ENCODE results near the gene ANKRD12.

Gene ANKRD12

DNA sequence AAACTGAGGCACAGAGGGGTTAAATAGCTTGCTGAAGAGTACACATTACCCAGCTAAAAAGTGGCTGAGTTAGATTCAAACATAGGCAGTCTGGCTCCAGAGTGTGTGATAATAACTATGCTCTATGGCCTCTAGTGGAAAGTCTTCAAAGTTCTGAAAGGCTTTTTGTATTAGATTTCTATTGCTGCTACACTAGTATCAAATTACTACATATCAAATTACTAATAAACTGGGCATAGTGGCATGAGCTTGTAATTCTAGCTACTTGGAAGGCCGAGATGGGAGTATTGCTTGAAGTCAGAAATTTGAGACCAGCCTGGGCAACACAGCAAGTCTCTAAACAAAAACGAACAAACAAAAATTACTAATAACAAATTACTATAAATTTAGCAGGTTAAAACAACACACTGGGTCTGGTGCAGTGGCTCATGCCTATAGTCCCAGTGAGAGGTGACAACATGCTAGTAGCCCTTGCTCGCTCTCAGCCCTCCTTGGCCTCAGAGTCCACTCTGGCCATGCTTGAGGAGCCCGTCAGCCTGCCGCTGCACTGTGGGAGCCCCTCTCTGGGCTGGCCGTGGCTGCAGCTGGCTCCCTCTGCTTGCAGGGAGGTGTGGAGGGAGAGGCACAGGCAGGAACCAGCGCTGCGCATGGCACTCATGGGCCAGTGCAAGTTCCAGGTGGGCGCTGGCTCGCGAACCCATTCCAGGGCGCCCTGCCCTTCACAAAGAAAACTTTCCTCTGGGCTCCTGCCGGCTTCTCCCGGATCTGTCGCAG is 159.8 kb downstream of the ANKRD12 start:
- DNase-seq: no peak

- DNase-seq: no peak
Observed at GRCh38 chr18:9297007-9297393, 160.4 kb downstream of the ANKRD12 start.

GRCh38 chr18:9304388-9305070 is 167.9 kb downstream of the ANKRD12 start:
- no peak for DNase-seq

DNA sequence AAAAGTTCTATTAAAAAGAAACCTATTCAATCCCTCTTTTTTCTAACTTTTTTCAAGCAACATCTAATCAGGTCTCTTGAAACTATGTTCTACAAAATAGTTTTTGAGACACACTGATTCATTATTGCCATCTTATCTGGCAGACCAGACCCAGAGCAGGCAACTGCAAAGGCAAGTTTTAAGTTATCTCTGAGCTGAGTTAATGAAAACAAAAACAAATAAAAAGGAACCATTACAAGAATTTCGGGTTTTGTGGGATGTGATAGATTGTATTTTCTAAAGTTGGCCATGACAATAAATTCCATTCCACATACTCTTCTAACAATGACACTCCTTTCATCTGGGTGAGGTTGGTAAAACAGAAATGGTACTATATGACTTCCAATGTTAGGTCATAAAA is 182.8 kb downstream of the ANKRD12 start:
- DNase-seq: no peak

- no peak for DNase-seq
Observed at GRCh38 chr18:9321017-9321452, 184.5 kb downstream of the ANKRD12 start.

- DNase-seq: no peak
Observed at GRCh38 chr18:9321736-9322135, 185.2 kb downstream of the ANKRD12 start.

DNA sequence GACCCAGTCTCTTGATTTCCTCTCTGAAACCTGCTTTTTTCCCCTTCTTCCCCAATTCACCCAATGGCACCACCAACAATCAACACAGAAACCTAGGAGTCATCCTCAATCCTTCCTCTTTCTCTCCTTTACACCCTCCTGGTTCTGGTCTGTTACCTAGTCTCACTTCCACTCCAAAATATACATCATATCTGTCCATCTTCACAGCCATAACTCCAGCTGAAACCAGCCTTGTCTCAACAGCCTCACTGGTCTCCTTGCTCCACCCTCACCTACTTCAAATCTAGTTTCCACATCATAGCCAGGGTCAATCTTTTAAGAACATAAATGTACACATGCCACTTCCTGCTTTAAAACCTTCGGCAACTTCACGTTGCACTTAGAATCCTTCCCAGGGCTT is 186.2 kb downstream of the ANKRD12 start:
- no peak for DNase-seq

DNA sequence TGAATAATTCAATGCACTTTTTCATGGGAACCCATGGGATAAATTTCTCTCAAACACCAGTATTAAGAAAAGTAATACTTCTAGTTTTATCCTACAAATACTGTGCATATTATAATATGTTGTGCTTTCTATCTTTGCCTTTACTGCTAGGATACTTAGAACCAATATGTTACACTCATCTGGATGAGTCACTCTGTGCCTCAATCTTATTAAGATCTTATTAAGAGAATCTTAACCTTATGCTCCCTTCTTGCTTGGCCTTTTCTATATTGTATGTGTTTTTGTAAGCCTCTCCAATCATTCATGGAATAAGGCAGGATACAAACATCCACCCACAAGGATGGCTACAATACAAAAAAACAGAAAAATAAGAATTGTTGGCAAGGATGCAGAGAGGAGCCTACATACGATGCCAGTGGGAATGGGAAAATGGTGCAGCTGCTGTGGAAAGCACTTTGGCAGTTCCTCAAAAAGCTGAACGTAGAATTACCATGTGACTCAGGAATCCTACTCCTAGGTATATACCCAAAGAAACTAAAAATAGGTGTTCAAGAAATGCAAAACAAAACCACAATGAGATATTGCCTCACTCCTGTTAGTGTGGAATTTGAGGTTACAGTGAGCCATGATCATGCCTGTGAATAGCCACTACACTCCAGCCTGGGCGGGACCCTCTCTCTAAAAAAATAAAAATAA is 187.3 kb downstream of the ANKRD12 start:
- DNase-seq: no peak

GRCh38 chr18:9325716-9326115 is 189.1 kb downstream of the ANKRD12 start:
- DNase-seq: no peak

GRCh38 chr18:9328776-9329175 is 192.2 kb downstream of the ANKRD12 start:
- no peak for DNase-seq

DNA sequence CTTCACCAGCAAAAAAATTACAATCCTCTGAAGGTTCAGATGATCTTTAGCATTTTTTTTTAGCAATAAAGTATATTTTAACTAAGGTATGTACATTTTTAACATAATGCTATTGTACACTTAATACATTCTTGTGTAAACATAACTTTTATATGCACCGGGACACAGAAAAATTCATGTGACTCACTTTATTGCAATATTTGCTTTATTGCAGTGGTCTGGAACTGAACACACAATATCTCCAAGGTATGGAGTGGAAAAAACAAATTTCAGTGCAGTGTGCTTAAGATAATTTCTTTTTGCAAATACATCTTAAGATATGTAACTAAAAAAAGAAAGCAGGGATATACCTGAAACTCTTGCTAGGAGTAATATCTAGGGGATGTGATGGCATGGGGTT is 192.9 kb downstream of the ANKRD12 start:
- no peak for DNase-seq

DNA sequence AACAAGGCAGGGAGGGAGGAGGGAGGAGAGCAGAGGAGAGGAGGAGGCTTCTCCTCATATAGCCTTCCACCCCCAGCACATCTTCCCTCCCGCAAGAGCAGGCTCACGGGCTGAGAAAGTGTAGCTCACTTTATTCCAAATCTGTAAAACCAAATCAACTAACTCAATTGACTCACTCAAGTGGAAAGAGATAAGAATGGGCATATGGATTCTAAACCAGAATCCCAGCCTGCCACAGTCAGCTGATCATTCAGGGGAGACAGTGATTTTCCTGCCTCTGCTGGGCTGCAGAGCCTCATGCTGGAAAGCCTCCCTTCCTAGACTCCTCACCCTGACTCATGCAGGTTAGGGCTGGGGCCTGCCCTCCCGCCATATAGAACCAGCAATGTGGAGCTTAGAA is 193.8 kb downstream of the ANKRD12 start:
- DNase-seq: no peak

GRCh38 chr18:9333441-9334328 is 197.1 kb downstream of the ANKRD12 start:
- peak; percentile 8 for DNase-seq

DNA sequence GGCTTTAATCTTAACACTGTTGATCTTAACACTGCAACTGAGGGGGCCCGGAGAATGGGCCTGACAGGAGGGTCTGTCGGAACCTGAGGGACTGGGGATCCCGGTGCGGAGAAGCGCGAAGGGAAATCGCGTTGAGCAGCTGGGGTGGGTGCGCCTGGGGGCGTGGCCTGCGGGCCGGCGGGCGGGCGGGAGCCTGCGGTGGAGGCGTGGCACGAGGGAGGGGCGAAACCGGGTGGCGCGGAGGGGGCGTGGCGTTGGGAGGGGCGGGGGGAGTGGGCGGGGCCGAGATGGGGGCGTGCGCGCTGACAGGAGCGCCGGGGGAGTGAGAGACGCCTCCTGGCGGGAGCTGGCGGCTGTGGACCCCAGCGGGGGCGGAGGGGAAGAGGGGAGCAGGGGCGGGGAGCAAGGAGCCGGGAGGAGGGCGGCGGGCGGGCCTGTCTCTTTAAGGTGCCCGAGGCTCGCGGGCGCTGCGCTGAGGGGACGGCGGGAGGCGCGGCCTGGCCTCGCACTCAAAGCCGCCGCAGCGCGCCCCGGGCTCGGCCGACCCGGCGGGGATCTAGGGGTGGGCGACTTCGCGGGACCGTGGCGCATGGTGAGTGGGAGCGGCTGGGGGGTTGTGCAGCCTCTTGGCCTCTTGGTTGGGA is 197.9 kb downstream of the ANKRD12 start, which contains the start of gene TWSG1:
Gene TWSG1, plus strand, starts transcription at position 445 of the 644 bp plus-strand sequence. CDS start 2,457 bp downstream, outside the sequence.
- DNase-seq: peak; percentile 90

DNA sequence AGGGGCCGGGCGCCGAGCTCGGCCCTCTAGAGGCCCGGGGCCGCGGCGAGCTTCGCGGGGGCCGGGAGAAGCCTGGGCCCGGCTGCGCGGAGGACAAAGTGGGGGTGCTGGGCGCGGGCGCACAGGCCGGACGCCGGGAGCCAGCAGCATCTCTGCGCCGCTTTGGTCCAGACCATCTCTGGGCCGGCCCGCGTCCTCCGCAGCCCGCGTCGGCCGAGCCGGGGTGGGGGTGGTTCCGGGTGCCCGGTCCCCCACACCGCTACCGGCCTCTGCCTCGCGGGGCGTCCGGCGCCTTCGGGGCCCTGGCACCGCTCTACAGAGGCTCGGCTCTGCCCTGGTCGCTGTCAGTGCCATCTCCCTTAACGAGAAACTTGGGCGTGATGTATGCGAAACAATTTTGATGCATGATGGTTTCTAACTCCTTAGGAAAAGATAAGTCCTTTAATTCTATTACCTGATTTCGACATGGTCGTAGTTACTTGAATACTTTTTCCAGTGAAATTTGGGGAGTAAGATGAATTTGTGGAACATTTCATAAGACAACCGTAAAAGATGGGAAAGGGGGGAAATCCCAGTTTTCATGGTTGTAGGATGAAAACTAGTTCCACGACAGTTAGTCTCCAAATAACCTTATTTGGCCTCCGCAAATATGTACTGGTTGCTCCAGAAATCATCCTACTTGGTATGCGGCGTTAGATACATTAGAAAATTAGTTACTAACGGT is 198.6 kb downstream of the ANKRD12 start:
- DNase-seq: peak; percentile 27
